ENCODE measurements around the gene KLRC2.
"Not testable (repeated sequence)": the region's sequence is repeated elsewhere in the genome, so short reads cannot be mapped to it uniquely, and the experiment has no call there.

DNA sequence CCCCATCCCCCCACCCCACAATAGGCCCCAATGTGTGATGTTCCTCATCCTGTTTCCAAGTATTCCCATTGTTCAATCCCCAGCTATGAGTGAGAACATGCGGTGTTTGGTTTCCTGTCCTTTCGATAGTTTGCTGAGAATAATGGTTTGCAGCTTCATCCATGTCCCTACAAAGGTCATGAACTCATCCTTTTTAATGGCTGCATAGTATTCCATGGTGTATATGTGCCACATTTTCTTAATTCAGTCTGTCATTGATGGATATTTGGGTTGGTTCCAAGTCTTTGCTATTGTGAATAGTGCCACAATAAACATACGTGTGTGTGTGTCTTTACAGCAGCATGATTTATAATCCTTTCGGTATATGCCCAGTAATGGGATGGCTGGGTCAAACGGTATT, 37.0 kb upstream of the KLRC2 start:
- not testable (repeated sequence) for TF ChIP-seq POLR2A, POLR2AphosphoS5 (IDR thresholded peaks at IDR 0.05)
- TF ChIP-seq, protein P1, sequence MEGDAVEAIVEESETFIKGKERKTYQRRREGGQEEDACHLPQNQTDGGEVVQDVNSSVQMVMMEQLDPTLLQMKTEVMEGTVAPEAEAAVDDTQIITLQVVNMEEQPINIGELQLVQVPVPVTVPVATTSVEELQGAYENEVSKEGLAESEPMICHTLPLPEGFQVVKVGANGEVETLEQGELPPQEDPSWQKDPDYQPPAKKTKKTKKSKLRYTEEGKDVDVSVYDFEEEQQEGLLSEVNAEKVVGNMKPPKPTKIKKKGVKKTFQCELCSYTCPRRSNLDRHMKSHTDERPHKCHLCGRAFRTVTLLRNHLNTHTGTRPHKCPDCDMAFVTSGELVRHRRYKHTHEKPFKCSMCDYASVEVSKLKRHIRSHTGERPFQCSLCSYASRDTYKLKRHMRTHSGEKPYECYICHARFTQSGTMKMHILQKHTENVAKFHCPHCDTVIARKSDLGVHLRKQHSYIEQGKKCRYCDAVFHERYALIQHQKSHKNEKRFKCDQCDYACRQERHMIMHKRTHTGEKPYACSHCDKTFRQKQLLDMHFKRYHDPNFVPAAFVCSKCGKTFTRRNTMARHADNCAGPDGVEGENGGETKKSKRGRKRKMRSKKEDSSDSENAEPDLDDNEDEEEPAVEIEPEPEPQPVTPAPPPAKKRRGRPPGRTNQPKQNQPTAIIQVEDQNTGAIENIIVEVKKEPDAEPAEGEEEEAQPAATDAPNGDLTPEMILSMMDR (IDR thresholded peaks at IDR 0.05): not testable (repeated sequence)
